HG03139 (cell line): ENCODE results near the gene CGREF1.

Experiments used
- ATAC-seq: cut with Tn5 transposase; IDR thresholded peaks from one replicate; pipeline ENCODE4 v1.9.1; 2021; ENCODE audit not compliant: unreplicated experiment

Gene CGREF1

GRCh38 chr2:27118525-27119329, at the start of gene CGREF1:
CGREF1 (minus strand) TSS chr2:27119128; CDS start chr2:27104366, 14,762 bp downstream.
- no peak for ATAC-seq

- no peak for ATAC-seq
Measured at GRCh38 chr2:27164960-27165763, 46.2 kb upstream of the CGREF1 start.

- ATAC-seq: no peak
Measured at GRCh38 chr2:27162151-27163121, 43.5 kb upstream of the CGREF1 start.

- ATAC-seq: no peak
Measured at GRCh38 chr2:27160191-27160590, 41.3 kb upstream of the CGREF1 start.

- no peak for ATAC-seq
Measured at GRCh38 chr2:27159271-27159670, 40.3 kb upstream of the CGREF1 start.

GRCh38 chr2:27158468-27158867, 39.5 kb upstream of the CGREF1 start:
- no peak for ATAC-seq

- ATAC-seq: no peak
Measured at GRCh38 chr2:27155069-27155520, 36.2 kb upstream of the CGREF1 start.

- no peak for ATAC-seq
Measured at GRCh38 chr2:27154488-27154887, 35.6 kb upstream of the CGREF1 start.

GRCh38 chr2:27152796-27153464, 34.0 kb upstream of the CGREF1 start:
- ATAC-seq: no peak

- ATAC-seq: no peak
Measured at GRCh38 chr2:27152102-27152795, 33.3 kb upstream of the CGREF1 start.

GRCh38 chr2:27150639-27151230, 31.8 kb upstream of the CGREF1 start:
- no peak for ATAC-seq

- no peak for ATAC-seq
Measured at GRCh38 chr2:27149570-27150405, 30.9 kb upstream of the CGREF1 start.

GRCh38 chr2:27148801-27149439, 30.0 kb upstream of the CGREF1 start, which contains the start of gene TCF23:
TCF23 (plus strand) TSS chr2:27149004; CDS start chr2:27149134, 130 bp downstream.
- ATAC-seq: no peak

- no peak for ATAC-seq
Measured at GRCh38 chr2:27147935-27148334, 29.0 kb upstream of the CGREF1 start.

GRCh38 chr2:27145682-27146081, 26.8 kb upstream of the CGREF1 start:
- no peak for ATAC-seq

GRCh38 chr2:27143285-27143684, 24.4 kb upstream of the CGREF1 start:
- no peak for ATAC-seq

GRCh38 chr2:27139310-27139709, 20.4 kb upstream of the CGREF1 start, which contains the start of gene PRR30:
PRR30 (minus strand) TSS chr2:27139410; CDS start chr2:27138329, 1,081 bp downstream.
- no peak for ATAC-seq

- ATAC-seq: no peak
Measured at GRCh38 chr2:27138111-27138510, 19.2 kb upstream of the CGREF1 start.
